NB4 (cell line): ENCODE data around the gene CKB.

ENCODE experiments used
- DNase-seq: peaks from one replicate; pipeline ENCODE4 v3.0.0; 2010; ENCODE audit warnings: low read depth
- H3K4me3 ChIP-seq: one replicate; pipeline ENCODE4 v1.5.1; 2011; ENCODE audit warnings: mild to moderate bottlenecking, low read depth, low read length, moderate library complexity
- CTCF ChIP-seq: IDR thresholded peaks from one replicate; pipeline ENCODE4 v1.5.1; 2012; ENCODE audit warnings: low read depth, low read length
- MYC ChIP-seq: IDR thresholded peaks from 2 replicates; pipeline ENCODE4 v1.6.1; 2011; ENCODE audit warnings: low read depth, low read length
- POLR2A ChIP-seq: IDR thresholded peaks from 2 replicates; pipeline ENCODE4 v1.6.1; 2011; ENCODE audit warnings: mild to moderate bottlenecking; ENCODE audit not compliant: insufficient read length; ENCODE audit errors: extremely low read depth
- TF ChIP-seq, protein P1 (sequence below): IDR thresholded peaks from 2 replicates; pipeline ENCODE4 v1.6.1; 2011; ENCODE audit warnings: low read depth, low read length

CKB gene

GRCh38 chr14:103508521-103509329, 13.9 kb downstream of the CKB start:
- no peak for DNase-seq
- no peak overlapping the region for H3K4me3 ChIP-seq
- TF ChIP-seq, protein P1, sequence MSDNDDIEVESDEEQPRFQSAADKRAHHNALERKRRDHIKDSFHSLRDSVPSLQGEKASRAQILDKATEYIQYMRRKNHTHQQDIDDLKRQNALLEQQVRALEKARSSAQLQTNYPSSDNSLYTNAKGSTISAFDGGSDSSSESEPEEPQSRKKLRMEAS = no peak
- no peak for TF ChIP-seq MYC
- no peak for TF ChIP-seq CTCF
- TF ChIP-seq POLR2A = no peak

DNA sequence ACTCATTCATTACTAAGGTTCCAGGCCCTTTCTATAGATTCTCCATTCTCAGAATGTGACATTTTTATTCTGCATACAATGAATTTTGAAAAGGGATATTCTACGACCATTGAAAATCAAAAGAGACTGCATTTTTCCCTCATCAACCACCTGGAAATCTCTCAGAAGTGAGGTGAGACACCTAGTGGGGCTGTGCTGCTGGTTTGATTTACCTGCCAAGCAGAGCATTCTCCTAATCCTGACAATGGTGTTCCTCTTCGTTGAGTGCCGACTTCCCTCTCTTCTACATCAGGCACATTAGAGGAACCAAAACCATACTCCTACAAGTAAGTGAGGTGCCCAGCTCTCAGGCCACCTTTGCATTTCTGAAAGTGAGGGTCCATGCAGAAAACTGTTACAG, 14.9 kb downstream of the CKB start:
- H3K4me3 ChIP-seq = no peak overlapping the region
- no peak for DNase-seq
- TF ChIP-seq CTCF (no peak), MYC (no peak), POLR2A (no peak)
- TF ChIP-seq, protein P1 = no peak

GRCh38 chr14:103504991-103505565, 17.6 kb downstream of the CKB start:
- TF ChIP-seq POLR2A = no peak
- no peak for TF ChIP-seq MYC
- no peak for TF ChIP-seq CTCF
- TF ChIP-seq, protein P1 = no peak
- no peak for DNase-seq
- no peak overlapping the region for H3K4me3 ChIP-seq

GRCh38 chr14:103503296-103503695, 19.3 kb downstream of the CKB start:
- no peak for DNase-seq
- no peak overlapping the region for H3K4me3 ChIP-seq
- TF ChIP-seq MYC = no peak
- TF ChIP-seq CTCF = no peak
- TF ChIP-seq POLR2A = no peak
- TF ChIP-seq, protein P1 = no peak

DNA sequence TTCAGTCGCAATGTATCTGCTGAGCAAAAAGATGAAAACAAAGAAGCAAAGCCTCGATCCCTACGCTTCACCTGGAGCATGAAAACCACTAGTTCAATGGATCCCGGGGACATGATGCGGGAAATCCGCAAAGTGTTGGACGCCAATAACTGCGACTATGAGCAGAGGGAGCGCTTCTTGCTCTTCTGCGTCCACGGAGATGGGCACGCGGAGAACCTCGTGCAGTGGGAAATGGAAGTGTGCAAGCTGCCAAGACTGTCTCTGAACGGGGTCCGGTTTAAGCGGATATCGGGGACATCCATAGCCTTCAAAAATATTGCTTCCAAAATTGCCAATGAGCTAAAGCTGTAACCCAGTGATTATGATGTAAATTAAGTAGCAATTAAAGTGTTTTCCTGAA, 19.8 kb downstream of the CKB start:
- TF ChIP-seq POLR2A (no peak), MYC (no peak), CTCF (no peak)
- TF ChIP-seq, protein P1 = no peak
- no peak for DNase-seq
- no peak overlapping the region for H3K4me3 ChIP-seq
